Stimulated activated CD4-positive, alpha-beta T cell treated with anti-CD3 and anti-CD28 coated beads, TNF-alpha, amount 100 ng/mL, for 4 hours (primary cell): ENCODE measurements around the gene TMEM139.

ENCODE experiments used
- DNase-seq, 3 experiments: peaks; one replicate each; pipeline ENCODE4 v3.0.0-alpha.2; 2020; ENCODE audit warnings: low read depth in 3 of 3

The TMEM139 gene

DNA sequence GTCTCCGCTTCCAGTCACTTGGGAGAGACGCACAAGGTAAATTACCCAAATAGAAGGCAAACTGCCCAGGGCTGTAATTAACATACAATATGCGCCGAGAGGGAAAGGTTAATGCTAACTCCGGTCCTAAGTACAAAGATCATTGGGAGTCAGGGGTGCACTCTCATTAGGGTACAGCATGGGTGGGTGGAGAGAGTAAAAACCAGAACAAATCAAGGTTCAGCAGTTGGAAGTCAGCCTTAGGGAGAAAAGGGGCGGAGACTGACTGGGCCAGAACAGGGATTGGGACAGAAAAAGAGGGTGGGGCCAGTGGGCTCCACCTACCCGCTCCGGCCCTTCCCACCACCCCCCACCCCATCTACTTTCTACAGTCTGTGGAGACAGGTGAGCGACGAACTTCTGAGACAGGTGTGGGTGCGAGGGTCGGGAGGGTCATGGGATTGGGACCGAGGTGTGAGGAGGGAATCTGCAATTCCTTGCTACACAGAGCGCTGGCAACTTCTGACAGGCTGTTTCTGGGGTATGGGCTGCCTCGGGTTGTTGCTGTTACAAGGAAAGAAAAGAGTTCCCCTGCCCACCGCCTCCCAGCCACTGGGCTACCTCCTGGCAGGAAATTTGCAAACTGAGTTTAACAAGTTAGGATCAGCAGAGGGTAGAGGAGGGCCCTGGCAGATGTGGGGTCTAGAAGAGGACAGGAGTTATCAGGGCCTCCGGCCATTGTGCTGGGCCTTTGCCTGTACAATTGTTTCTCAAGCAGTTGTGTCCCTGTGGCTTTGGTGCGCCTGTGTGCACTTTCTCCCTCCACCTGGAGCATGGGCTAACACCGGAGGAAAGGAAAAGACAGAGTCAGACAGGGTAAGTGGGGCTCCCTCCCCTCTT lies at the start of gene TMEM139:
Gene TMEM139 (plus strand): TSS at position 368 of the 879 bp plus-strand sequence. CDS start 1,000 bp downstream, outside the sequence.
- no peak for DNase-seq

GRCh38 chr7:143235561-143235960 lies 49.2 kb upstream of the TMEM139 start:
- DNase-seq: no peak

DNA sequence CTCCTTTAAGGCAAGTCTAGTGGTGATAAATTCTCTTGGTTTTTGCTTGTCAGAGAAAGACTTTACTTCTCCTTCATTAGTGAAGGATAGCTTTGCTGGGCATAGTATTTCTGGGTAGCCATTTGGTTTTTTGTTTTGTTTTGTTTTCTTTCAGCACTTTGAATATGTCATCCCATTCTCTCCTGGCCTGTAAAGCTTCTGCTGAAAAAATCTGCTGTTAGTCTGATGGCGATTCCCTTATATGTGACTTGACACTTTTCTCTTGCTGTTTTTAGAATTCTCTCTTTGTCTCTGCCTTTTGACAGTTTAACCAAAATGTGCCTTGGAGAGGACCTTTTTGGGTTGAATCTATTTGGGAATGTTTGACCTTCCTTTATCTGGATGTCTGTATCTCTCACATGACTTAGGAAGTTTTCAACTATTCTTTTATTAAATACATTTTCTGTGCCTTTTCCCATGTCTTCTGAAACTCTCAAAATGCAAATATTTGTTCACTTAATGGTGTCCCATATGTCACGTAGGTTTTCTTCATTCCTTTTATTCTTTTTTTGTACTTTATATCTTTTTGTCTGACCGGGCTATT lies 48.3 kb upstream of the TMEM139 start:
- no peak for DNase-seq

- no peak for DNase-seq
Observed at GRCh38 chr7:143237366-143237765, 47.4 kb upstream of the TMEM139 start.

DNA sequence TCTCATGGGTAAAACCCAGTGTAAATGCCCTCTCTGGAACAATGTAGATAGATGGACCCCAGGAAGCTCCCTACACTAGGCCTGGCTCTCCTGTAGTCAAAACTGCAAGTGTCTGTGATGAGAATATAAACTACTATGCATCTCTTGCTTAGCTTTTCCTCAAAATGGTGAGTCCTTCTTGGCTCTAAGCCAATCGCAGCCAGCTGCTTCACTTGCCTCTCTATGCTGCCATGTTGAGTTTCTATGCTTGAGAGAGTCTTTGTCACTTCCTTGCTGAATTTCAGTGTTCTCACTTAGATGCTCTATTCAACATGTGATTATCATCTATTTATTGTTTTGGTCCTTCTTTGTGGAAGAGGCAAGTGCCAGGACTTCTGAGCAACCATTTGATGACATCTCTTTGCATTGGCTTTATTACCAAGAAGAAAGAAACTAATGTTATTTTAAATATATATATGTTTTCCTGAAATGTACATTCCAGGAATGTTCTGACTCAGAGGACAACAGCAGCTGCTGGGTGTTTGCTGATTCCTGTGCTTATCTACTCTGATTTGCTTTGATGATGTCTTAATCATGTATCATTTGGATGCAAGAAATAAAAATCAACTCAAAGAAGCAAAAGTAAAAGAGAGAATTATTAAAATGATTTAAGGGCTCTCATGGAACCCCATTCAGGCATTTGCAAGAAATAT lies 46.3 kb upstream of the TMEM139 start:
- no peak for DNase-seq

GRCh38 chr7:143239813-143240212 lies 44.9 kb upstream of the TMEM139 start:
- DNase-seq: no peak

- DNase-seq: peak in 2 of 3 experiments; percentile 52 to 53
Observed at GRCh38 chr7:143240291-143241168, 44.2 kb upstream of the TMEM139 start.

DNA sequence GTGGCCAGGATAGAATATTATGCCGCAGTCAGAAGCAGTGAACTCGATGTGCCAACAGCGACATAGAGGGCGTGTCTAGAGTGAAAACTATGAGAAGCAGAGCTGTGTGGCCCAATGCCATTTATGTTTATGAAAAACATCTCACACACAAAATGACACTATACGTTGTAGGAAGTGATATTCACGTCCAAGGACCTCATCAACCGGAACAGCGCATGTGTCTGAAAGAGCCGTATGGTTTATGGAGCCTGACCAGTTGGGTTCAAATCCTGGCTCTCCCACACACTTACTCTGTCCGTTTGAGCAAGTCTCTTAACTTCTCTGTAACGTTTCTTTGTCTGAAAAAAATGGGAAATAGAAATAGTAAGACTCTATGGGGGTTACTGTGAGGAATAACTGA lies 42.5 kb upstream of the TMEM139 start:
- no peak for DNase-seq

GRCh38 chr7:143243111-143243510 lies 41.6 kb upstream of the TMEM139 start:
- no peak for DNase-seq

- no peak for DNase-seq
Observed at GRCh38 chr7:143243614-143244013, 41.1 kb upstream of the TMEM139 start.

GRCh38 chr7:143244321-143244720 lies 40.4 kb upstream of the TMEM139 start:
- no peak for DNase-seq

DNA sequence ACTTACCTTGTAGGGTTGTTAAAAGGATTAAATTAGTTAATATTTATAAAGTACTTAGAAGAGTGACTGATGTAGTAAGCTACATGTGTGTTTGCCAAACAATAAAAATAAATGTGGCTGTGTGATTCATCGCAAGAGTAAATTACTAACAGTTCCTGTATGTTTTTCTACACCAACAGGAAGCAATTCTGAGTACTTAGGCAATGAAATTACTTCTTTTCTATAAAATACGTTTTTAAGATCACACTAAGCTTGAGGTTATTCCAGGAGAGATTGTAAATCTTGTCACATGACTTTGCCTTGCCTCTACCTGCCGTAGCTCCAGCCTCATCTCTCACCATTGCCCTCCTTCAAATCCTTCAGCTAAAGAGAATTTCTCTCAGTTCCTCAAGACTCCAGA lies 39.6 kb upstream of the TMEM139 start:
- no peak for DNase-seq

GRCh38 chr7:143247372-143247771 lies 37.4 kb upstream of the TMEM139 start:
- no peak for DNase-seq

GRCh38 chr7:143248761-143249354 lies 35.9 kb upstream of the TMEM139 start:
- DNase-seq: no peak

- DNase-seq: no peak
Observed at GRCh38 chr7:143250199-143250598, 34.6 kb upstream of the TMEM139 start.

DNA sequence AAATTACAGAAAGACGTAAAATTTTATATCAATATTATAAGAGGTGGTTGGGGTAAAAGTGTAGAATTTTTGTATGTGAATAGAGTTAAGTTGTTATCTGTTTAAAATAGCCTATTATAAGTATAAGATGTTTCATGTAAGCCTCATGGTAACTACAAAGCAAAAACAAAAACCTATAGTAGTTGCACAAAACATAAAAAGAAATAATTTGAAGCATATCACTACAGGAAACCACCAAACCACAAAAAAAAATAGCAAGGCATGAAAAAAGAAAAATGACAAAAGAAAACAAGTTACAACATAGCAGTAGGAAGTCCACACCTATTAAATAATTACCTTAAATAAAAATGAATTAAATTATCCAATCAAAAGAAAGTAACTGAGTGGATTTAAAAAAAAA lies 33.9 kb upstream of the TMEM139 start:
- no peak for DNase-seq

DNA sequence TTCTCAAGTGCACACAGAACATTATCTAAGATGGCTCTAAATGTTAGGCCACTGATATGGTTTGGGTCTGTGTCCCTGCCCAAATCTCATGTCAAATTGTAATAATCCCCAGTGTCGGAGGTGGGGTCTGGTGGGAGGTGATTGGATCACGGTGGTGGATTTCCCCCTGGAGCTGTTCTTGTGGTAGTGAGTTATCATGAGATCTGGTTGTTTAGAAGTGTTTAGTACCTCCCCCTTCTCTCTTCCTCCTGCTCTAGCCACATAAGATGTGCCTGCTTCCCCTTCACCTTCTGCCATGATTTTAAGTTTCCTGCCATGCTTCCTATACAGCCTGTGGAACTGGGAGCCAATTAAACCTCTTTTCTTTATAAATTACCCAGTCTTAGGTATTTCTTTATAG lies 32.8 kb upstream of the TMEM139 start:
- no peak for DNase-seq

GRCh38 chr7:143255564-143255963 lies 29.2 kb upstream of the TMEM139 start:
- DNase-seq: no peak

- DNase-seq: no peak
Observed at GRCh38 chr7:143256325-143256724, 28.4 kb upstream of the TMEM139 start.

GRCh38 chr7:143256932-143257331 lies 27.8 kb upstream of the TMEM139 start:
- no peak for DNase-seq

DNA sequence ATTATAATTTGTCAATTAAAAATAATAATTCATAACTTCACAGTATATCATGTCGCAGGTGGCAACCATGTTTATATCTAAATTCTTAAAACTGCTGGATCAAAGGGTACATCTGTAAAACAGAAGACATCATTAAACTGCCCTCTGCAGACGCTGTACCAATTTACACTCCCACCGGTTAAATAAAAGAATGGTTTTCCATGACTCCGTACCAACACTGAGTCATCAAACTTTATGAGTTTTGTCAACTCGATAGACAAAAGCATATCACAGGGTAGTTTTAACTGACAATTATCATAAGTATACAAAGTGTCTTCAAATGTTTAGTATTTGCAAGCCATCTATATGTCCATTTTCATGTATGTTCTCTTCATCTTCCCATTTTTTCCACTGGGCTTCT lies 27.3 kb upstream of the TMEM139 start:
- no peak for DNase-seq
